HG02973 (cell line): ENCODE results near the gene BRSK2.
"Not testable (repeated sequence)": the region's sequence is repeated elsewhere in the genome, so short reads cannot be mapped to it uniquely, and the experiment has no call there.

Source experiments
- ATAC-seq: cut with Tn5 transposase; IDR thresholded peaks from one replicate; pipeline ENCODE4 v1.9.1; 2021; ENCODE audit warnings: moderate library complexity; ENCODE audit not compliant: unreplicated experiment

Gene BRSK2

DNA sequence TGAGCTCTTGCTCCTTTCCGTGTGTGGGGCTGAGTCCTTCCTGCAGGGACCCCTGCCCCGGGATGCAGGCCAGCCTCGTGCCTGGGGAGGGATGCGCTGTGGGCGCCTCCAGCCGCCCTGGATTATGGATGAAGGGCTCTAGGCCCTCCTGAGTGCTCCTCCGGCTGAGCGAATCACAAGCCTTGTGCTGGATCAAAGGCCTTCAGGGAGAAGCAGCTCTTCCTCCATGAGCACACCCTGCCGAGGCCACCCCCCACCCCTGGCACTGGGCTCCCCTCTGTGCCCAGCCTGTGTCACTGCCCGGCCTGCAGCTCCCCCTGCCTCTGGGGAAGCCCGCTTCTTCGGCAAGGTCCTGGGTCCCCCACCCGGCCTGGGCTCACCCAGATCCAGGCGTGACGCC is 43.8 kb downstream of the BRSK2 start:
- ATAC-seq, result no peak

- no peak for ATAC-seq
Measured at GRCh38 chr11:1433977-1434640, 44.4 kb downstream of the BRSK2 start.

- ATAC-seq, result not testable (repeated sequence)
Measured at GRCh38 chr11:1435479-1435819, 45.7 kb downstream of the BRSK2 start.

GRCh38 chr11:1435820-1436467 is 46.2 kb downstream of the BRSK2 start:
- no peak for ATAC-seq

DNA sequence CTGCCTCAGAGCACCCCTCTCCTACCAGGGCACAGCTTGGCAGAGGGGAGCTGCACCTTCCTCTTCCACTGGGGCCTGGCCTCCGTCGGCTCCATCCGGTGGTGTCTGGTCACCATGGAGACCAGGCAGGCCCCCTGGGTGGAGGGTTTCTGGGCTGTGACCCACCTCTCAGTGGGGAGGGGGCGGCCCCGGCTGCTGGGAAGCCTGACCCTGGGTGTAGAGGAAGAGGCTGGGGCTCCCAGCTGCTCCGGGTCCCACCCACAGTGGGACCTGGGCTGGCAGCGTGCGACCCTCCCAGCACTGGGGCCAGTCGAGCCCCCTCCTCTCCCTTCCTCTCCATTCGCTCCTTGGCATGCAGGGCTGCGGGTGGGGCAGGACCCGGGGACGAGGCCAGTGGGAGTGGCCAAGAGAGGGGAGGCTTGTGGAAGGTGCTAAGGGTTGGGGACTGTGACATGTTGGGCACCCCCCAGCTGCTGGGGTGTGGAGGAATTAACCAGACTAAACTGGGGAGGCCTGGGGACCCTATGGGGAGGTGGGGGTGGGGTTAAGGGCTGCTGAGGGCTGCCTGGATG is 46.8 kb downstream of the BRSK2 start:
- no peak for ATAC-seq

DNA sequence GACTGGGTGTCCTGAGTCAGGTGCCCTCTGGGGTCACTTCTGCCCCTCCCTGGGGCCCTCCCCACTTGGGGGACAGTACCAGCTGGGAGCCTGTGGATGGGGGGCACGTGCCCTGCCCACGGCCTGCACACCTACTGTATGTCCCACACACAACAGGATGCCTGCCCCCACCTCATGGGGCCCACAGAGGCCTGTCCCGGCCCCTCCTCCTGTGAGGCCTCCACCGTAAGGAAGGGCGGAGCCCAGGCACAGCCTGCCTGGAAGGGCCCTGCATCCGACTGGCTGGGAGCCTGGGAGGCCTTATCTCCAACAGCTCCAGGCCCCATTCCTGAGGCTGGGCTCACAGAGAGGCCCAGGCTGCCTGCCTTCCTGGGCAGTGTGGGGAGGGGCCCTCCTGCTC is 47.8 kb downstream of the BRSK2 start:
- no peak for ATAC-seq

- ATAC-seq, result no peak
Measured at GRCh38 chr11:1438261-1438966, 48.7 kb downstream of the BRSK2 start.

DNA sequence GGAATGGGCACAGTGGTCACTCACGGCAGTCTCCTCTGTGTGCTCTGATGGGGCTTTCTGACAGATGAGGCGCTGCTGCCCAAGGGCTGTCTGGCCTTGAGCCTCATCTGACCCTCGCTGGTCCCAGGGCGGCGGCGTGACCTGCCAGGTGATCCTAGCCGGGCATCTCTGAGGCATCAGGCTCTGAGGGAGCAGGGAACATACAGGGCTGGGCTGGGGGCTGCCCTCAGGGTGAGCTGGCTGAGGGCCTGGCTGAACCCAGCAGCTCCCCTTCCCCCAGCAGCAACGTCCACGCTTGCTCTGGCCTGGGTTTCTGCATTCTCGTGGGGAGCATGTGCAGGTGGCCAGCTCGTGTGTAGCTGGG is 49.2 kb downstream of the BRSK2 start:
- ATAC-seq, result no peak

DNA sequence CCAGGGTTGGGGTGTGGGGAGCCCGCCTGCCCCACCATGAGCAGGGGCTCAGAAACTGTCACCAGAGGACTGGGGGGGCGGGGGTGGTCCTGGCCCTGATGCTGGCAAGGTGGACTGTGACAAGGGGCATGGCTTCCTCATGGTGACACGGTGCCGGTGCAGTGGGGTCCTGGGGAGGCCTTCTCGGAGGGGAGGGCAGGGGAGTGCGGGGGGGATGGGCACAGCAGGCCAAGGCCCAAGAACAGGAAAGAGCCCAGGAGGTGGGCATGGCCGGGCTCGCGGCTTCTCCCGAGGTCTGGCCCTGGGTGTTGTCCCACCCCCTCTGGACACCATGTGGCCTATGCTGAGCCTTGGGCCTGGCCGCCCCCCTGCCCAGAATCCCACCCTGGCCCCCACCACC is 49.6 kb downstream of the BRSK2 start:
- ATAC-seq, result no peak

- no peak for ATAC-seq
Measured at GRCh38 chr11:1440066-1440465, 50.3 kb downstream of the BRSK2 start.

GRCh38 chr11:1440496-1440895 is 50.8 kb downstream of the BRSK2 start:
- ATAC-seq, result no peak

DNA sequence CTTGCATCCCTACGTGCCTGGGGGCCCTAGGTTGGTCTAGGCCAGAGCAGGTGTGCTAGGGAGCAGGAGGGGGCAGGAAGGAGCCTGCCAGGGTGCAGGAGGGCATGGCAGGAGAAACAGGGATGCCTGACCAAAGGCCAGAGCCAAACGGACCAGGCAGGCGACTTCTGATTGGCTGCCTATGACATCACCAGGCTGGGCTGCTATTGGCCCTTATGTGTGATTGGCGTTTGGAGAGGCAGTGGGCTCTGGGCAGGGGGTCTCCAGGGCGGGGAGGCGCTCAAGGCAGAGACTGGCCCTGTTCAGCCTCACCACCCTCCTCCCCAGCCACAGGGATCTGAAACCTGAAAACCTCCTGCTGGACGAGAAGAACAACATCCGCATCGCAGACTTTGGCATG is 52.4 kb downstream of the BRSK2 start:
- no peak for ATAC-seq

GRCh38 chr11:1442807-1443366 is 53.2 kb downstream of the BRSK2 start:
- no peak for ATAC-seq

GRCh38 chr11:1443737-1444136 is 54.0 kb downstream of the BRSK2 start:
- ATAC-seq, result no peak

DNA sequence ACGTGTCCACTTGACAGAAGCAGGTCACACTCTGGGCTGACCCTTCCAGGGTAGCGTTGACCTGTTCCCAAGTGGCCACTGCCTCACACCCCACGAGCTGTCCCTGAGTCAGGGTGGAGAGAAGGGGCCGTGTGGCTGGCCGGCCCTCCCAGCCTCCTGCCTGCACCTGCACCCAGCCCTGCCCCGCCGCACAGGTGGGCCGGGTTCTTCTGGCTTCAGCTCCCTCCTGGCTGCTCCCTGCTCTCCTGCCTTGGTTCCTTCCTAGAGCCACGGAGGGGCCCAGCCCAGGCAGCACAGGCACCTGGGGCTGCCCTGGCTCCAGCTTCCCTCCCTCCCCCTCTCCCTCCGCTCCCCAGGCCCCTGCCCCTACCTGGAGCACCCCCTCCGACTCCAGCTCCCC is 54.6 kb downstream of the BRSK2 start:
- ATAC-seq, result no peak

GRCh38 chr11:1444823-1445422 is 55.2 kb downstream of the BRSK2 start:
- no peak for ATAC-seq

GRCh38 chr11:1445741-1446445 is 56.2 kb downstream of the BRSK2 start:
- ATAC-seq, result no peak

- no peak for ATAC-seq
Measured at GRCh38 chr11:1446623-1447022, 56.9 kb downstream of the BRSK2 start.

DNA sequence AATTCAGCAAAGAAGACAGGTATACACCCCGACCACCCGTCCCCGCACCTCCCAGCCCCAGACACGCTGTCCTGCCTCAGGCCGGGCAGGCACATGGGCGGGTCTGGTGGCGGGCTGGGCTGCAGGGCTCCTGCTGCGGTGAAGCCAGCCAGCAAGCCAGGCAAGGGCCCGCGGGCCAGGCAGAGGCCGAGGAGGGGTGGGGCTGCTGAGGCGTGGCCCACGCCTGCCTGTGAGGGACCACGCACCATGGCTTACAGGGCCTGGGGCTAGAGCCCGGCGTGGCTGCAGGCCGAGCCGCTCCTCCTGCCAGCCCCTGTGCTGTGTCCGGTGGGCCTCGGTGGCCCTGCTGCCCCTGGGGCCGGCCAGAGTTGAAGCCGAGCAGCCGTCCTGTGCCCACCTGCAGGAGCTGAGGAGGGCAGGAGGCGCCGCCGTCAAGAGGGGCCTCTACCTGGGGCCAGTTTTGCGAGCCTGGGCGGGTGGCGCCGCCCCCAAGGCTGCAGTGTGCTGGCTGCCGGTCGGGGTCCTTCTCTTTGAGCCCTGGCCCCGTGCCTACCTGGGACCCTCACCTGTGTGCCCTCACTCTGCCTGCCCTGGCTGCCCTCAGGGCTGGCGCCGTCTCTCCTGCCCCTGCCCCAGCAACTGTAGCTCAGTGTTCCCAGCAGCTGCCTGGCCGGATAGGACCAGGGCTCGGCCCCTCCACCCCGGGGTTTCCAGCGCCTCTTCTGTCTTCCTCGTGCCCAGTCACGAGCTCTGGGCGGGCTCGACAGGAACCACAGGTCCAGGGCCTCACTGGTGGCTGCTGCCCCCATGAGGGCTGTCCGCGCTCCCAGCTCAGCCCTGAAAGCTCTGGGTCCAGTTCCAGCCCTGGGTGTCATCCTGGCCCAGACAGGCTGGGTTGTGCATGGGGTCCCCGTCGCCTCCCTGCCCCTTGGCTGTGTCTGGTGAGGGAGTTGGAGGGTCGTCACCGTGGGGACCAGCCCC is 58.4 kb downstream of the BRSK2 start:
- ATAC-seq, result no peak

- no peak for ATAC-seq
Measured at GRCh38 chr11:1448882-1449281, 59.1 kb downstream of the BRSK2 start.
